Rectal smooth muscle tissue (tissue), 1 donor: ENCODE data around the gene KREMEN1.
"Not testable (repeated sequence)": the region's sequence is repeated elsewhere in the genome, so short reads cannot be mapped to it uniquely, and the experiment has no call there.

Source experiments
- H3K27ac ChIP-seq: one replicate; pipeline ENCODE4 v1.7.0; 2013; ENCODE audit warnings: low read depth, low read length, inconsistent platforms
- H3K27me3 ChIP-seq: one replicate; pipeline ENCODE4 v1.7.0; 2013; ENCODE audit warnings: low read length; ENCODE audit not compliant: control insufficient read depth, insufficient read depth
- H3K36me3 ChIP-seq: one replicate; pipeline ENCODE4 v1.7.0; 2013; ENCODE audit warnings: low read length; ENCODE audit not compliant: control insufficient read depth, insufficient read depth
- H3K4me1 ChIP-seq: one replicate; pipeline ENCODE4 v1.7.0; 2013; ENCODE audit warnings: low read length; ENCODE audit not compliant: control insufficient read depth, insufficient read depth
- H3K4me3 ChIP-seq: one replicate; pipeline ENCODE4 v1.7.0; 2013; ENCODE audit warnings: low read length
- H3K9ac ChIP-seq: one replicate; pipeline ENCODE4 v1.7.0; 2013; ENCODE audit warnings: low read length

The KREMEN1 gene

DNA sequence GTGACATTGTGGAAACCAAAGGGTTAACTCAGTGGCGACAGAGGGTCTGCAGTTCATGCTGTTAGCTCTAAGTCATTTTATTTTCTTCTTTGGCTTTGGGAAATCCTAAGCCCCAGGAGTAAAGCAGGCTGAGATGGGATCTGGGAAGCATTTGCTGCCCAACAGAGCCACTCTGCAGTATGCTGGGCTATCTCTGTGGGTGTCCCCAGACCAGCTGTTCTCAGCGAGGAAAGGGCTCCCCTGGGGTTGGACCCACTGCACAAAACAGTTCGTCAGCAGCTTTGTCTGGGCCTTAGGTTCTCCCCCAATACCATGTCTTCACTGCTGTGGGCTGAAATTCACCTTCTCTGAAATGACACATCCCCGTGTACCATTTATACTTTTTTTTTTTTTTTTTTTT lies 34.0 kb downstream of the KREMEN1 start:
- no peak overlapping the region for H3K4me3 ChIP-seq
- no peak overlapping the region for H3K27ac ChIP-seq
- no peaks in the 10 kb centered on the region for H3K4me1 ChIP-seq
- no peaks in the 10 kb centered on the region for H3K36me3 ChIP-seq
- no peaks in the 10 kb centered on the region for H3K27me3 ChIP-seq
- H3K9ac ChIP-seq, result no peak overlapping the region

DNA sequence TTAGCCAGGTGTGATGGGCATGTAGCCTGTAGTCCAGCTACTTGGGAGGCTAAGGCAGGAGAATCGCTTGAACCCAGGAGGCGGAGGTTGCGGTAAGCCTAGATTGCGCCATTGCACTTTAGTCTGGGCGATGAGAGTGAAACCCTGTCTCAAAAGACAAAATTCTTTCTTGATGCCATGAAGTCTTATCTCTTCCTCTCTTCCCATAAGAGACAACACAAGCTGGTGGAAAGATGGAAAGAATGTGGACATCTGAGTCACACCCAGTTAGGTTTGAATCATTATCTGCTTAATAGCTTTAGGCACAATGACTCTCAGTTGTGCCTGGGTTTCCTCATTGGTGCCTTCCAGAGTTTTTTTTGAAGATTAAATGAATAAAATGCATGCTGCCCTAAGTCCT lies 35.3 kb downstream of the KREMEN1 start:
- Histone ChIP-seq H3K36me3 (no peaks in the 10 kb centered on the region), H3K9ac (no peak overlapping the region), H3K27me3 (no peaks in the 10 kb centered on the region), H3K4me3 (no peak overlapping the region), H3K4me1 (no peaks in the 10 kb centered on the region), H3K27ac (no peak overlapping the region)

DNA sequence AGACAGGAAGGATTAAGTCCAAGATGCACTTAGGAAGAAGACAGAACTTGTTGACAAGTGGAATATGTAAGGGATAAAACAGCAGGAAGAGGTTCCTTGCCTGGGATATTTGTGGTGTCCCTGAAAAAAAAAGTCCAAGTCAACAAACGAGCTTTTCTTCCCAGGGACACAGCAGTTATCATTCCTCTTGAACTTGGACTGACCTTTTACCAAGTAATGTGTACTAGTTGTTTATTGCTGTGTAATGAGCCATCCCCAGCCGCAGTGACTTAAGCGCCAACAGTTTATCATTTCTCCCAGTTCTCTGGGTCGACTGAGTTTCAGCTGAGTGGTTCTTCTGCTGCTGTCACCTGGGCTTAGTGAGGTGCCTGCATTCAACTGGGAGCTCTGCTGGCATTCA lies 37.0 kb downstream of the KREMEN1 start:
- Histone ChIP-seq H3K4me1 (no peaks in the 10 kb centered on the region), H3K36me3 (no peaks in the 10 kb centered on the region), H3K27ac (no peak overlapping the region), H3K27me3 (no peaks in the 10 kb centered on the region), H3K9ac (no peak overlapping the region), H3K4me3 (no peak overlapping the region)

DNA sequence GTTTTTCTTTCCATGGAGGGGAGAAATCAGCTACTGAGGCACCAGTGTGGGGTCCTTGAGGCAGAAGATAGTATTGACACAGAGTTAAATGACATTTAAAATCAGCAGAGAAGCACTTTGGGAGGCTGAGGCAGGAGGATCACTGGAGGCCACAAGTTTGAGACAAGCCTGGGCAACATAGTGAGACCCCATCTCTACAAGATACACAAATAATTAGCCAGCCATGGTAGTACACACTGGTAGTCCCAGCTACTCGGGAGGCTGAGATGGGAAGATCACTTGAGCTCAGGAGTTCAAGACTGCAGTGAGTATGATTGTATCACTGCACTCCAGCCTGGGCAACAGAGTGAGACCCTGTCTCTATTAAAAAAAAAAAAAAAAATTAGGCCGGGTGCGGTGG lies 38.1 kb downstream of the KREMEN1 start:
- H3K27me3 ChIP-seq, result no peaks in the 10 kb centered on the region
- H3K4me3 ChIP-seq, result no peak overlapping the region
- H3K27ac ChIP-seq, result no peak overlapping the region
- no peak overlapping the region for H3K9ac ChIP-seq
- no peaks in the 10 kb centered on the region for H3K4me1 ChIP-seq
- H3K36me3 ChIP-seq, result no peaks in the 10 kb centered on the region

DNA sequence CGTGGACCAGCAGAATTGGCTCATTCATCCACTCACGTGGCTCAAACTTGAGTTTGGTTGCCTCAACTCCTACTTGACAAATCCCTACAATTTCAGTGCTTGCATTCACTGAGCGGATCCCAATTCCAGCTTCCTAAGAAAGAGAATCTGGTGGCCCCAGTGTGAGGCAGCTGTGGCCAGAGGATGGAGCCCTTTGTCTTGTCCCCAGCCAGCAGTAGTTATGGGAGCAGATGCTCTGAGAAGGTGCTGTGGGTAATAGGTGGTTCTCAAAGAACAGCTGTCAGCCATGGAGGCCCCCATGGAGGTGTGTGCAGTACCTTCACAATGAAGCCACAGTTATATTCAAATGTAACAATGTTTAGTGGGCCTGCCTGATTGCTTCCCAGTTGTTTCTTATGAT lies 39.3 kb downstream of the KREMEN1 start:
- Histone ChIP-seq H3K4me3 (no peak overlapping the region), H3K9ac (no peak overlapping the region), H3K27me3 (no peaks in the 10 kb centered on the region), H3K4me1 (no peaks in the 10 kb centered on the region), H3K27ac (no peak overlapping the region), H3K36me3 (no peaks in the 10 kb centered on the region)

DNA sequence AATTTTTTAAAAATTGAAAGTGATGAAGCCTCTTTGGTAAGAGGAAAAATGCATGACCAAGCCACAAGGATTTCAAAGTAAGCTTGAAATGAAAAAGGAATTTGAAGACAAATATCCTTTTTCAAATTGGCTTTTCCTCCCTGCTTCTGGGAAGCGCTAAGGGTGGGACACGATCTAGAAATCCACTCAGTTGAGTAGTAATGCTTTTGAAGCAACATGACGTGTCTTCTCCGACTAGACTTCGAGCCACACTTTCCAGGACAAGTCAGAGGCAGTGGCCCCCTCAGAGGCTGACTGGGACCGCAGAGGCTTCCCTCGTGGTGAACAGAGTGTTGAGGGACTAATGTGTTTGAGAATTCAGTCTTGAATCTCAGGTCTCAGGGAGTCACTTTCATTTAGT lies 39.8 kb downstream of the KREMEN1 start:
- H3K27ac ChIP-seq, result no peak overlapping the region
- no peaks in the 10 kb centered on the region for H3K4me1 ChIP-seq
- no peaks in the 10 kb centered on the region for H3K27me3 ChIP-seq
- no peak overlapping the region for H3K4me3 ChIP-seq
- H3K36me3 ChIP-seq, result no peaks in the 10 kb centered on the region
- no peak overlapping the region for H3K9ac ChIP-seq

DNA sequence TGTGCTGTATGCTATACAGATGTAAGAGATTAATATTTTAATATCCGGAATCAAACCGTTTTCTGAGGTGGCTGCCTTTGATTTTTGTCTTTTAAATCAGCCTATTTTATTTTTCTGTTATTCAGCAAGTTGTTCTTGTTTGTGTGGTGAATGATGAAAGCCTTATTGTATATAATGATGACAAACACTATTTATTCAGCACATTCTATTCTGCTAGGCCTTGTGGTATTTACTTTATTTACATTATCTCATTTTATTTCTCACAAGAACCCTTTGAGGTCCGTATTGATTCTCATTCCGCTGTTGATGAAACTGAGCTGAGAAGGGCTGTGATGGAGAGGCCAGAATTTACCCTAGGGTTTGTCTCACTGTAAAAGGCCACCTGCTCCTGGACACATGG lies 40.5 kb downstream of the KREMEN1 start:
- no peak overlapping the region for H3K9ac ChIP-seq
- H3K4me1 ChIP-seq, result no peaks in the 10 kb centered on the region
- H3K27me3 ChIP-seq, result no peaks in the 10 kb centered on the region
- no peaks in the 10 kb centered on the region for H3K36me3 ChIP-seq
- no peak overlapping the region for H3K27ac ChIP-seq
- no peak overlapping the region for H3K4me3 ChIP-seq

DNA sequence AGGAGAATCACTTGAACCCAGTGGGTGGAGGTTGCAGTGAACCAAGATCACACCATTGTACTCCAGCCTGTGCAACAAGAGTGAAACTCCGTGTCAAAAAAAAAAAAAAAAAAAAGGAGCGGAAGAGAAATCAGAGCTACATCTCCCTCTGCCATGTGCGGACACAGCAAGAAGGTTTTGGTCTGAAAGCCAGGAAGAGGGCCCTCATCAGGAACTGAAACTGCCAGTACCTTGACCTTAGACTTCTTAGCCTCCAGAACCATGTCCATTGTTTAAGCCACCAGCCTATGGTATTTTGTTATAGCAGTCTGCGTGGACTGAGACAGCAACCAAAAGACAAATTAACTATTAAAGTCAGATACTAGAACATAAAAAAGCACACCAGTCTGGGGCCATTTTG lies 41.6 kb downstream of the KREMEN1 start:
- Histone ChIP-seq H3K27me3 (no peaks in the 10 kb centered on the region), H3K9ac (no peak overlapping the region)

DNA sequence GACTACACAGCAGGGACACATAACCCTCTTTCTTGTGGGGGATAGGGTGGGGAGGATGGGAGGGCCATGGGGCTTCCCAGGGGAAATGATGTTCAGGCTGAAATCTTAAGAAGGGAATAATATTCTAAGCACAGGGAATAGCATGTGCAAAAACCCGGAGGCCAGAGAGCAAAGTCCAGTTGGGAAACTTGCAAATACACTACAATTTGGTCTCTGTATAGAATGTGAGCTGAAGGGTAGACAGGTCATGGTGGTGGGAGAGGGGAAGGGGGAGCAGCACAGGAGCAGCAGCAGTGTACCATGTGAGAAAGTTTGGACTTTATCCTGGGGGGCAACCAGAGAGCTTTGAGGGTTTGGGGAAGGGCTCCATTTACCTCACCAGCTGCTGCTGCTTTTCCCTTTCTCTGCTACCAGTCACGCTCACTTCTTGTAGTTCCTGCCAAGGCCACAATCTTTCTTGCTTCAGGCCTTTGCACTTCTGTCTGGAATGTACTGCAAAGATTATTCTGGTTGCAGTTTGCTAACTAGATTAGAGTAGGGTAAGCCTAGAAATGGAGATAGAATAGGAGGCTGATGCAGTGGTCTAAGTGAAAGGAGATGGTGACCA lies 43.0 kb downstream of the KREMEN1 start:
- Histone ChIP-seq H3K4me1 (no peaks in the 10 kb centered on the region), H3K27ac (no peak overlapping the region), H3K36me3 (no peaks in the 10 kb centered on the region), H3K9ac (no peak overlapping the region), H3K27me3 (no peaks in the 10 kb centered on the region), H3K4me3 (no peak overlapping the region)

More for the DNA sequence above, 41.6 kb downstream of the KREMEN1 start:
- Histone ChIP-seq H3K4me1 (no peaks in the 10 kb centered on the region), H3K4me3 (no peak overlapping the region), H3K36me3 (no peaks in the 10 kb centered on the region), H3K27ac (no peak overlapping the region)

DNA sequence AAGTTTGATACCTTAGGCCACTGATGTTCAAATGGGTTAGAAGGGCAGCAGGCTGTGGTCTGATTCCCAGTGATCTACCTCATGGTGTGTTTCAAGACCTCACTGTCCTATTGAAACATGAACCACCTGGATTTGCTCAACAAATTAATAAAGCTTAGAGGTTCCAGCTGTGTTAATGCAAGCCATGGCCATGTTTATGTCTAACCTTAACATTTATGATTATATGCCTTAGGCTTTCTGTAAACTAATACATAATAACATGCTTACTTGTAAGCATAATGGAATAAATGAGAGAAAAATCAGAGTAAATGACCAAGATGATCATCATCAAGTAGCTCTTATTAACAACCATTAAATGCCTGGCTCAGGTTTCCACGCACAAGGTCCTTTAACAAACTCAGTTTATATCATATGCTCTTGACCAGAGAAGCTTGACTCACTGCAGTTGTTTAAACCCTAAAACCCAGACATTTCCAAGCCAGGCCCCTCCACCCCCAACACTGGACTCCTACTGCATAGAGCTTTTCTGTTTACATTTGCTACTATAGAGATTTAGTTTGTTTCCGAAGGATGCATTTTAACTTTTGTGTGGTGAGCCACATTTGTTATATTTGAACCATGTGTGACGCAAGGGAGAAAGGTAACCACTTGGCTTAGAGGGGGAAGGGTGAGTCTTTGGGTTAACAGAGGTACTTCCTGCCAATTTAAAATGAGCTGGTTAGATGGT lies 43.7 kb downstream of the KREMEN1 start:
- H3K36me3 ChIP-seq, result no peaks in the 10 kb centered on the region
- no peak overlapping the region for H3K4me3 ChIP-seq
- no peaks in the 10 kb centered on the region for H3K4me1 ChIP-seq
- no peak overlapping the region for H3K9ac ChIP-seq
- no peak overlapping the region for H3K27ac ChIP-seq
- no peaks in the 10 kb centered on the region for H3K27me3 ChIP-seq

DNA sequence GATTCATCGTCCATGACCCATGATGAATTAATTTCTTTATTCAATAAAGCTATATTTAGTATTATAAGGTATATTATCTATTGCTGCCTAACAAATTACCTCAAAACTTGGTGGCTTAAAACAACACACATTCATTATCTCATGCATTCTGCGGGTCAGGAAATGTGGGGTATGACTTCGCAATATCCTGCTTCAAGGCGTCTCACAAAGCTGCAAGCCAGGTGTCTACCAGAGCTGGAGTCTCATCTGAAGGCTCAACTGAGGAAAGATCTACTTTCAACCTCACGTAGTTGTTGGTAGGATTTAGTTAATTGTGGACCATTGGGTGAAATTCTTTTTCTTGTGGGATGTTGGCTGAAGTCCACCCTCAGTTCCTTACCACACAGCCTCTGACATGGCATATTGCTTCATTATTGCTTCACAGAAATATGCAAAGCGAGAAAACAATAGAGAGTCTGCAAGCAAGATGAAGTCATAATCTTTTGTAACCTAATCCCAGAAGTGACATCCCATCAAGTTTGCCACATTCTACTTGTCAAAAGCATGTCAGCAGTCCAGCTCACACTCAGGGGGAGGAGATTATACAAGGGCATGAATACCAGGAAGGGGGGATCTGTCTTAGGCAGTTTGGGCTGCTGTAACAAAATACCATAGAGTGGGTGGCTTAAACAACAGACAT lies 45.1 kb downstream of the KREMEN1 start:
- H3K27me3 ChIP-seq, result no peaks in the 10 kb centered on the region
- no peak overlapping the region for H3K9ac ChIP-seq
- H3K4me1 ChIP-seq, result no peaks in the 10 kb centered on the region
- H3K36me3 ChIP-seq, result no peaks in the 10 kb centered on the region
- no peak overlapping the region for H3K27ac ChIP-seq
- no peak overlapping the region for H3K4me3 ChIP-seq

DNA sequence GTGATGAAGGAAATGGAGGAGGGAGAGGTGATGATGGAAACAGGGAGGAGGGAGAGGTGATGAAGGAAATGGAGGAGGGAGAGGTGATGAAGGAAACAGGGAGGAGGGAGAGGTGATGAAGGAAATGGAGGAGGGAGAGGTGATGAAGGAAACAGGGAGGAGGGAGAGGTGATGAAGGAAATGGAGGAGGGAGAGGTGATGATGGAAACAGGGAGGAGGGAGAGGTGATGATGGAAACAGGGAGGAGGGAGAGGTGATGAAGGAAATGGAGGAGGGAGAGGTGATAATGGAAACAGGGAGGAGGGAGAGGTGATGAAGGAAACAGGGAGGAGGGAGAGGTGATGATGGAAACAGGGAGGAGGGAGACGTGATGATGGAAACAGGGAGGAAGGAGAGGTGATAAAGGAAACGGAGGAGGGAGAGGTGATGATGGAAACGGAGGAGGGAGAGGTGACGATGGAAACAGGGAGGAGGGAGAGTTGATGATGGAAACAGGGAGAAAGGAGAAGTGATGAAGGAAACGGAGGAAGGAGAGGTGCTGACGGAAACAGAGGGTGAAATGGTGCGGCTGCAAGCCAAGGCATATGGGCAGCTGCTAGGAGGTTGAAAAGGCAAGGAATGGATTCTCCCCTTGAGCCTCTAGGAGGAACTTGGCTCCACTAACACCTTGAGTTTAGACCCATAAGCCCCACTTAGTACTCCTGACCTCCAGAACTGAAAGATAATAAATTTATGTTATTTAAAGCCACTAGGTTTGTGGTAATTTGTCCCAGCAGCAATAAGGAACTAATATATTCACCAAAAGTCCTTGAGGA lies 47.5 kb downstream of the KREMEN1 start:
- H3K27ac ChIP-seq, H3K36me3 ChIP-seq, H3K27me3 ChIP-seq, H3K4me1 ChIP-seq, H3K4me3 ChIP-seq, H3K9ac ChIP-seq: not testable (repeated sequence)
